Epithelial cell of proximal tubule (primary cell): ENCODE results near the gene RGR. TPM values are rescaled to one million over a fixed set of nuclear protein-coding genes. Genes with fewer than 3 reads are reported as not detected.

Experiments used
- DNase-seq: peaks from one replicate; pipeline ENCODE4 v3.0.0-alpha.2; 2011; ENCODE audit warnings: low read depth
- H3K4me3 ChIP-seq: 2 replicates; pipeline ENCODE4 v1.5.1; 2011; ENCODE audit warnings: low read depth, mild to moderate bottlenecking, low read length
- total RNA-seq: library from RNA; depleted of rRNA; stranded (reverse); fragments of >200 nt; gene quantifications from 2 replicates; pipeline ENCODE4 v1.2.3, GENCODE V29; 2015
- TF ChIP-seq, protein P1 (sequence below): conservative IDR thresholded peaks from 2 replicates; pipeline ENCODE4 v1.5.1; 2012; ENCODE audit warnings: low read depth, mild to moderate bottlenecking, low read length

RGR gene
- total RNA-seq, 1 donor from 2014 or later, result not detected

DNA sequence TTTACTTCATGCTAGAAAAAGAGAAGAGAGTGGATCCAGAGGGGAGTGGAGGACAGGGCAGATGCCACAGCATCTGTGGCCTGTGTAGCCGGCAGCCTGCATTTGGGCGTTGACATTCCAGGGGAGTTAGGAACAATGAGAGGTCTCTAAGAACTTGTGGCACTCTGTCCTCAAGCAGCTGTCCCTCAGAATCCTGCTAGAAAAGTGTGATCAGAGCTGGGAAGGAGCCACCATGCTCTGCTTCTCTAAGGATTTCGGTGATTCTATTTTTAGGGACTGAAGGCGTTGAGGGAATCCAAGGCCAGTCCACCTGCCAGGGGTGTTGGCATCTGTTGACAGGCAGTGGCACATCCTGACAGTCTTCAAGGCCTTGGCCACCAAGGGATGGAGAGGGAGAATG lies 27.1 kb upstream of the RGR start:
- no peak overlapping the region for H3K4me3 ChIP-seq
- TF ChIP-seq, protein P1, sequence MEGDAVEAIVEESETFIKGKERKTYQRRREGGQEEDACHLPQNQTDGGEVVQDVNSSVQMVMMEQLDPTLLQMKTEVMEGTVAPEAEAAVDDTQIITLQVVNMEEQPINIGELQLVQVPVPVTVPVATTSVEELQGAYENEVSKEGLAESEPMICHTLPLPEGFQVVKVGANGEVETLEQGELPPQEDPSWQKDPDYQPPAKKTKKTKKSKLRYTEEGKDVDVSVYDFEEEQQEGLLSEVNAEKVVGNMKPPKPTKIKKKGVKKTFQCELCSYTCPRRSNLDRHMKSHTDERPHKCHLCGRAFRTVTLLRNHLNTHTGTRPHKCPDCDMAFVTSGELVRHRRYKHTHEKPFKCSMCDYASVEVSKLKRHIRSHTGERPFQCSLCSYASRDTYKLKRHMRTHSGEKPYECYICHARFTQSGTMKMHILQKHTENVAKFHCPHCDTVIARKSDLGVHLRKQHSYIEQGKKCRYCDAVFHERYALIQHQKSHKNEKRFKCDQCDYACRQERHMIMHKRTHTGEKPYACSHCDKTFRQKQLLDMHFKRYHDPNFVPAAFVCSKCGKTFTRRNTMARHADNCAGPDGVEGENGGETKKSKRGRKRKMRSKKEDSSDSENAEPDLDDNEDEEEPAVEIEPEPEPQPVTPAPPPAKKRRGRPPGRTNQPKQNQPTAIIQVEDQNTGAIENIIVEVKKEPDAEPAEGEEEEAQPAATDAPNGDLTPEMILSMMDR, result no peak
- DNase-seq, result no peak

DNA sequence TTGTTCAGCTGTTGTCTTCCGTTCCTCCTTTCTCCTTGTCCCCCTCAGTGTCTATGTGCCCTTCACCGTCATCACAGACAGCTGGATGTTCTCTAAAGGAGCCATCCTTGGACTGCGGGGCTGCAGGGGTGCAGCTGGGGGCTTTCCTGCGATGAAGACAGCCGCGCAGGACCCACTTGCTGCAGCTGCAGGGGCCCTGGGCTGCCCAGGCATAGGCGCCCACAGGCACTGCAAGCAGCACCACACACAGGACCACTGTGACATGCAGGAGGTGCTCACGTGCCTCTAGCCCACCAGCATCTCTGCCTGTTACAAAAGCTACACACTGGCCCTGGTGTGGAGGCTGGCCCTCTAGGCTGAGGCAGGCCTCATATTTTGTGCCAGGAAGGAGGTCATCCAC lies 22.9 kb upstream of the RGR start:
- TF ChIP-seq, protein P1, result no peak
- H3K4me3 ChIP-seq, result no peak overlapping the region
- DNase-seq, result no peak

DNA sequence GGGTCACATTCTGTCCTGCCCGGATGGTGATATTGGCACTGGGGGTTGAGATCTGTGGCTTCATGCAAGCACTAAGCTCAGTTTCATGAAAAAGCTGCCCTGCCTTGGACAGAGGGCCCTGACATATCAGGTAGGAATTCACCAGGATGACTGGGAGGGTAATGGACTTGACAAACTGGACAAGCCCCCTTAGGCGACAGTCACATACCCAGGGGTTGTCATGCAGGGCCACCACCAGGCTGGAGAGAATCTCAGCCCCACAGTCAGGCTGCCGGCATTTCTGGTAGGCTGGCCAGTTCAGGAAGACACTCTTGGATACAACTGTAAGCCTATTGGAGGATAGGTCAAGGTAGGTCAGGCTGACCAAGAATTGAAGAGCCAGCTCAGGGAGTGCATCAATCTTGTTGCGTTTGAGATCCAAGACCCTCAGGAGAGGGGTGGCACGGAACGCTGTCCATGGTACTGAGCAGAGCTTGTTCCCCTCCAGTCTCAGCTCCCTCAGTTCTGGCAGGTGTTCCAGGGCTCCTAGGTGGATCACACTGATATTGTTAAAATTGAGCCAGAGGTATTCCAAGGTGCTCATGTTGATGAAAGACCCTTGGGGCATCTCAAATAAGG lies 20.3 kb upstream of the RGR start:
- TF ChIP-seq, protein P1, result no peak
- no peak for DNase-seq
- H3K4me3 ChIP-seq, result no peak overlapping the region

DNA sequence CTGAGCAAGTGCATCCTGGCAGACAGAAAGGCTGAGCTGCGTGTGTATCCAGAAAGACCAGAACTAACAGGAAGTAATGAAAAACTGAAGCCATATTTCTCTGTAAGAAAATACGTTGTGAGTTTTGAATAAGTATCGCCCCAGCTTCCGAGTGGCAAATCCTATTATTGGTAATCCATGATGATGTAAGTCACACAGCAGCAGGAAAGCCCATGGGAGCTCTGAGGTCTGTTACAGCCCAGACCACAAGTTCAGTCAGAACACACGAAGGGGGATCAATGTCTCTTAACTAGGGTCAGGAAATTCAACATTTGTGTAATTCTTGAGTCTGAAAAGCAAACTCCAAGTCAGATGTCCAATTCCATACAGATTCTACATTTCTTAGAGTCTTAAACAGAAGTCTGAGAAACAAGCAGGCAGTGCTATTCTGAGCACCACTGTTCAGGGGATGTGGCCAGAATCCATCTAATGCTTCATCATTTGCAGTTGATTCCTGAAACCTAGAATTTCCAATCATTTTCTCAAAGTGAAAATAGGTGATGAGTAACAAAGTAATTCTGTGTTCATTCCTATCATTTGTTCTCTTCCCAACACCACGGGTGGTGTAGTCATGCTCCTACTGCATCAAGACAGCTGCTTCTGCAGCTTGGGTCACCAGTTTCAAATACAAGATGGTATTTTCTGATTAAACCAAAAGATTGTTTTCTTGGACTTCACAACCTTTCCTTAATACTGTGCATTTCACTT lies 19.3 kb upstream of the RGR start, which contains the start of gene LRIT2:
Gene LRIT2 (minus strand): TSS at position 118 of the 747 bp plus-strand sequence. CDS start 24 bp downstream, at position 94.
- no peak for DNase-seq
- no peak within 1 kb of the TSS for H3K4me3 ChIP-seq
- TF ChIP-seq, protein P1, result no peak

DNA sequence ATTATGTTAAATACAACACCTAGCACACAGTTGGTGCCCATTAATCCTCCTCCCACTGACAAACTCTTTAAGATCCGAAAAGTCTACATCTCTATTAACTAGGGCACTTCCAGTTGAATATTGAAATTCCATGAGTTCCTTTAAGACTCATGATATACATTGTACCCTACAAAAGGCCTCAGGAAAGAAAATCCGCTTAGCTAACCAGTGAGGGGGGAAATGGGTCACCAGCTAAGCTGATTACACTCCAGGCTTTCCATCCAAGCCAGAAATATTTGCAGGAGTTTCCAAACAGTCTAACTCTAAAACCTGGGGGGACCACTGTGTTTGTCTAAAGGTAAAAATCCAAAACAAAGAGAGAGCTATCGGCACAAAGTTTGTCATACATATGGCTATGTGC lies 18.2 kb upstream of the RGR start:
- no peak for DNase-seq
- no peak overlapping the region for H3K4me3 ChIP-seq
- TF ChIP-seq, protein P1, result no peak

DNA sequence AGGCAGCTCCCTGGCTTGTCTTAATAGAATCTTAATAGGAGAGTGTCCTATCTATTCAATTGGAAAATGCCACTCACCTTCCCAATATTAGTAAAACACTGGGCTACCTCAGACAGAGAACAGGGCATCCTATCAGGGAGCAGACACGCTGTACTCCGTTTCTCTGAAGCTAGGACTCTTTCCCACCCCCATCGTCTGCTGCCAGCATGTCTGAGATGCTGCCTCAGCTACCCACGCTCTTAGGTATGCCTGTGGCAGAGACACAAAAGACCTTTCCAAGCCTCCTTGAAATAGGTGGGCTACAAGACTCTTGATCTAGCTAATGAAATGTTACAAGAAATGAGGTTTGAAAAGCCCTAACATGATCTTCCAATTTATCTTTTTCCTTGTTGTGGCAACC lies 17.0 kb upstream of the RGR start:
- TF ChIP-seq, protein P1, result no peak
- DNase-seq, result no peak
- no peak overlapping the region for H3K4me3 ChIP-seq
